HG02938 (cell line): ENCODE data around the gene HPSE2.

Experiments
- ATAC-seq: cut with Tn5 transposase; IDR thresholded peaks from one replicate; pipeline ENCODE4 v1.9.1; 2021; ENCODE audit warnings: mild to moderate bottlenecking, moderate library complexity; ENCODE audit not compliant: unreplicated experiment

The HPSE2 gene

DNA sequence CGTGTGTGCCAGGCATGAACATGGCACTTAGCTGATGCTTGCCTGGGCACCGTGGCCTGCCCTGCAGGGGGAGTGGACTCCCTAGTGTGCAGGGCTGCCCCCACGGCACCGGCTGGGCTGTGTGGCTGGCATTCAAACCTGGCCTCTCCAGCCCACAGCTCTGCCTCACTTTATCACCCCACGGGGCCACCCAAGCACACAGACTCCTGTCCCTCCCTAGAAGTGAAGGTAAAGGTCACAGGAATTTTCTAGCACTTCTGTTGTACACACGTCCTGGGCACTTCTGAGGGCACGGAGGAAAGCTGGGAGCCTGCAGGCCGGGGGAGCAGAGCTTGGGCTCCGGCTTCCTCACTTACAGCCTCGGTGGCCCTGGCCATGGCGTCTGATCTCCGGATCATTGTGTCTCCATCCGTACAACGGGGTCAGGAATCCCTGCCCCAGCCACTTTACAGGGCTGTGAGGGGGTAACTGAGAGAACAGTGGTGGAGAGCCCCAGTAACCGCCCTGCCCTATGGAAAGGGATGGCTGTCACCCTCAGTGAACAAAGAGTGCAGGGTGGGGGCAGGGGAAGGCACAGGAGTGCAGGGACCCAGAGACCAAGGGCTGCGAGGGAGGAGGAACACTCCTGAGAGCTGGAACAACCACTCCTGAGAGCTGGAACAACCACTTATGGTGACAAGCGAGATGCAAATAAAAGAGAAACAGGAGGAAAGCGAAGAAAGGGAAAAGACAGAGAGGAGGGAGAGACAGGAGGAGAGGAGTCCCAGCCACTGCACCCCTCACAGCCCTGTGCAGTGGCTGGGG is 816.8 kb downstream of the HPSE2 start:
- ATAC-seq = no peak

DNA sequence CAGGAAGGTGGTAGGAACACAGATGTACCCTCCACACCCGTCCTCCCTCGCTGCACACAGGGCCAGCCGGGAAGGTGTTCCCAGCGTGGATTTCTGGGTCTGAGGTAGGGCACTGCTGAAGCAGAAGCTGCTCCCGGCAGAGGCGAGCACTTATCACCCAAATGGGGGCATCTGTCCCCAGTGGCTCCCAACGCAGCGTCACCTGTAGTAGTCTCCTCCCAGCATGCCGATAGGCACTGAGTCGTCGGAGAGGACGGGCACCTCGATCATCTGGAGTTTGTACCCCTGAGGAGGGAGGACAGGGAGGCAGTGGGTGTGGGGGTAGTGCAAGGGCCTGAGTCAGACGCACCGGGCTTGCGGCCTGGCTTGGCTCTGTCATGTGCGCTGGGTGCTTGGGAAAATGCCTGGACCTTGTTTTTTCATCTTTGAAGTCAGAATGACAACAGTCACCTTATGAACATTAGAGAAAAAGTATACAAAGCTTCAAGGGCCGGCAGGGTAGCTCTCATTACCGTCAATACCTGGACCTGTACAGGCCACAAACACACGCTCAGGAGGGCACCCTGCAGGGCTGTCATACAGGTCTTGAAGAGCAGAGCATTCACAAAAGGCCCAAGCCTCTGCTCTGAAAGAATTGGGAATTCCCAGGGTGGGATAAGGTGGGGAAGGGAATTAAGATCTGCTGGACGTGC is 817.5 kb downstream of the HPSE2 start:
- no peak for ATAC-seq

DNA sequence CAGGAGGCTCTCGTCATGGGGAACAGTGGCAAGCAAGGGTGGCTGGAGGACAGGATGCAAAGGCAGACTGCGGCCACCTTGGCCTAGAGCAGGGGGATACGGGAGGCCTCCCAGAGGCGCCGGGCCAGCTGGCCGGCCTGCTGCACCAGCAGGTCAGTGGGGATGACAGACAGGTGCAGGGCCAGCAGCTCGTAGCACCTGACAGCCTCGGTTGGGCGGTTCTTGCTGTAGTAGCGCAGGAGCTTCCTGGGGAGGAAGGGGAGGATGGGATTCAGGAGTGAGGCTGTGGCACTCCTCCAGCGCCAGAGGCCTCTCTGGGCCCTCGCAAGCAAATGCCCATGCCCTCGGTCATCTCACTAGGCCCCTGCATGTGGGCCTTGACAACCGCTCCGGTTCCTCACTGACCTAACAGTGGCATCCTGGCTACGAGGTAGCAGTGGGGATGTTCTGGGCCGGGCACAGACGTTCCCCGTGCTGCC is 818.1 kb downstream of the HPSE2 start:
- no peak for ATAC-seq

GRCh38 chr10:98416606-98417388 is 818.9 kb downstream of the HPSE2 start:
- ATAC-seq = no peak

GRCh38 chr10:98415731-98416119 is 819.9 kb downstream of the HPSE2 start:
- ATAC-seq = no peak

GRCh38 chr10:98414932-98415730 is 820.5 kb downstream of the HPSE2 start, which contains the start of gene PYROXD2:
Gene PYROXD2 (minus strand): TSS chr10:98415182. CDS start chr10:98415135, 47 bp downstream.
- ATAC-seq = peak; percentile 51

- ATAC-seq = no peak
These were observed 821.1 kb downstream of the HPSE2 start for GRCh38 chr10:98414578-98414931.

- ATAC-seq = no peak
These were observed 823.9 kb downstream of the HPSE2 start for GRCh38 chr10:98411768-98412167.

DNA sequence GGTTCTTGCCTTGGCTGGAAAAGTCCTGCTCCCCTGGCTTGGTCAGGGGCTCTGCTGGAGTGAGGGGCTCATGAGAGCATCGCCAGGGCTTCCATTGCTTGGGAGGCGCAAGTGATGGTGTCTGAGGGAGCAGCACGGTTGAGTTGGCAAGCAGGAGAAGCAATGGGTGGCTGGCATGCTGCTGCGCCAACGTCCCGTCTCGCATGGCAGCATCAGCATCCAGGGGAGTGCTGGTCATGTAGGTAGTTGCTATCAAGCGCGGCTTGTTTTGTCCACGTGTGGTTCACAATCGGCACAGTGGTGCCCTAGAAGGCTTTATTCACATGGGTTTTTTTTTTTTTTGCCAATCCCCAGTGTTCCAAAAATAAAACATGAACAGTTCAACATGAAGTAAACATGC is 824.5 kb downstream of the HPSE2 start:
- ATAC-seq = no peak

DNA sequence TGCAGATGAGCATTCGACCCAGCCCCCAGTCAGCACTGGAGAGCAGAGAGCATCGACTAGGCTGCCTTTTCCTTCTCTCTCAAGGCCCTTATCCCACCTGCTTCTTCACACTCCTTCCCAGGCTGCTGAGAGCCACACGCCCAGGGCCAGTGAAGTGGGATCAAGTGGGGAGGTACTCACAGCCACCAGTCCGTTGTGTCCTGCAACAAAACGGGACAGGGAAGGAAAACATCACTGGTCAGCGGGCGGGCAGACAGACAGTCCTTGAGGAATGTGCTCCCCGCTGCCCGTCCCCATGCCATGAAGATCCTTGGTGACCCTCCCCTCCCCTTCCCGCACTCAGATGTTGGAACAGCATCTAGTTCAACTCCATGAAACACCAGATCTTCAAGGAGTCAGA is 824.9 kb downstream of the HPSE2 start:
- ATAC-seq = no peak

- no peak for ATAC-seq
These were observed 825.4 kb downstream of the HPSE2 start for GRCh38 chr10:98410135-98410743.

DNA sequence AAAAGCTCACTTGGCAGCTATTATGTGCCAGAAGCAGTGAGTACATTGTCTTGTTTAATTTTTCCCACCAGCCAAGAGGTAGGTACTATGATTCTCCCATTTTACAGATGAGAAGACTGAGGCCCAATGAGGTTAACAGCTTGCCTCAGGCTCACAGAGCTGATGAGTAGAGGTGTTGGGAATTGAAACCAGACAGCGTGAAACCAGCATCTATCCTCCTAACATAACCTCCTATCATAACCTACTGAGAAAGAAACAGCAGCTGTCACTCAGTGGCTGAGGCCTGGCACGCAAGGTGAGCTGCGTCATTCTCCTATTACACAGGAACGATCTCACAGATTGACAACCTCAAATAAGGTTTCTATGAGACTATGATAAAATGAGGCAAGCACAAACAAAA is 826.9 kb downstream of the HPSE2 start:
- ATAC-seq = no peak

- no peak for ATAC-seq
These were observed 827.9 kb downstream of the HPSE2 start for GRCh38 chr10:98407744-98408241.
